ENCODE results near the gene SSH3.

The SSH3 gene

DNA sequence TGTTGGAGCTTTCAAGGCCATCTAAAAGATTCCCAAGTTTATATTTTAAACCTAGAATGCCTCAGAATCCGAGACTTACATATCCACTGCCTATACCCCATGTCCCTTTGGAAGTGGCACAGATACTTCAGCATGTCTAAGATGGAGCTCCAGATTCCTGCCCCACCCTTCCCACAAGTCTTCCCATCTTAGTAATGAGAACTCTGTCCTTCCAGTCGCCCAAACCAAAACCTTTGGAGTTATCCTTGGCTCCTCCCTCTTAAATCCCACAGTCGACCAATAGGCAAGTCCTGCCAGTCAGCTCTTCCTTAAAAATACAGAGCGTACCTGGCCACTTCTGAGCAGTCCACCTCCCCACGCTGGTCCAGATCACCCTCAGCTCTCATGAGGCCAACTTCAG, 45.7 kb downstream of the SSH3 start:
- H3K9me3 ChIP-seq (ENCODE audit: control insufficient read depth, low read length): no peaks in the 10 kb centered on the region
- H3K36me3 ChIP-seq (ENCODE audit: control insufficient read depth, insufficient read depth, low read length, severe bottlenecking): no peaks in the 10 kb centered on the region
- H3K4me1 ChIP-seq (ENCODE audit: control insufficient read depth, insufficient read depth, low read length): peaks cover 44% of the 10 kb centered on the region
- H3K9ac ChIP-seq (ENCODE audit: low read length): no peak overlapping the region
- no peak overlapping the region for H3K4me3 ChIP-seq (ENCODE audit: low read length)
- no peaks in the 10 kb centered on the region for H3K27me3 ChIP-seq (replicated peaks; ENCODE audit: control insufficient read depth, insufficient read depth, low read length)
- no peak for DNase-seq (ENCODE audit: low read depth)

DNA sequence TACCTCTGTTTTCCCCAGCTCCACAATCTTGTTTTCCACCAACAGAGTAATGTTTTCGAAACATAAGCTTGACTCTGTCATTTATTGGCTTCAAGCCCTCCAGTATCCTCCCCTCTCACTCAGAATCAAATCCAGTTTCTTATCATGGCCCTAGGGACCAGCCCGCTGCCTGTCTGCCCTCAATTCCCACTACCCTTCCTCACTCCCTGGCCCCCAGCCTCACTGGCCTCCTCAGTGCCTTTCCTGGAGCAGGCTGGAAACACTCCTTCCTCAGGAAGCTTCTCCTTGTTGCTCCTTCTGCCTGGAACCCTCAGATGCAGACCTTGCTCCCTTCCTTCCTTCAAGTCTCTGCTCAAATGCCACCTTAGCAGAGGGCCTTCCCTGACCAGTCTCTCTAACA, 46.1 kb downstream of the SSH3 start:
- no peak overlapping the region for H3K4me3 ChIP-seq (ENCODE audit: low read length)
- DNase-seq (ENCODE audit: low read depth): no peak
- H3K36me3 ChIP-seq (ENCODE audit: control insufficient read depth, insufficient read depth, low read length, severe bottlenecking): no peaks in the 10 kb centered on the region
- no peaks in the 10 kb centered on the region for H3K9me3 ChIP-seq (ENCODE audit: control insufficient read depth, low read length)
- no peak overlapping the region for H3K9ac ChIP-seq (ENCODE audit: low read length)
- H3K27me3 ChIP-seq (replicated peaks; ENCODE audit: control insufficient read depth, insufficient read depth, low read length): no peaks in the 10 kb centered on the region
- H3K4me1 ChIP-seq (ENCODE audit: control insufficient read depth, insufficient read depth, low read length): peaks cover 48% of the 10 kb centered on the region

DNA sequence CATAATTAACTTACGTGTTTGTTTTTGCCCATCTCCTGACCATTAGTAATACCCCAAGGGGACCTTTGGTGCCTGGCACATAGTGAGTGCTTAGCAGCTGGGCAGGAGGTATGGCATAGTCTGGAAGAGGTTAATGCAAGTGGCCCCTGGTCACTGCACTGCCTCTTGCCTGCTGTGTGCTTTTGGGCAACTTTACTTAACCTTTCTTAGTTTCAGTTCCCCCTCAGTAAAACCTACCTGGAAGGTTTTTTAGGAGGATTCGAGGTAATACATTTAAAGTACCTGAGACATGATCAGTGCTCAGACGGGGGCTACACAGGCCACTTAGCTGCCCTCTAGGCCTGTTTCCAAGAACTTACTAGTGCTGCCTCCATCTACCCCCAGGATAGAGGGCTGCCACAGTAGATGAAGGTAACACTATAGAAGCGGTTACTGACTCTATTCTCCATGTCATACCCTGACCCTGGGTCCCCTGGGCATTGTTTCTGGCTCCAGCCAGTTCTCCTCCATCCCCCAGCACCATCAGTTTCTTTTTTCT, 46.7 kb downstream of the SSH3 start:
- H3K9ac ChIP-seq (ENCODE audit: low read length): no peak overlapping the region
- no peak overlapping the region for H3K4me3 ChIP-seq (ENCODE audit: low read length)
- peaks cover 53% of the 10 kb centered on the region for H3K4me1 ChIP-seq (ENCODE audit: control insufficient read depth, insufficient read depth, low read length)
- H3K9me3 ChIP-seq (ENCODE audit: control insufficient read depth, low read length): no peaks in the 10 kb centered on the region
- no peaks in the 10 kb centered on the region for H3K27me3 ChIP-seq (replicated peaks; ENCODE audit: control insufficient read depth, insufficient read depth, low read length)
- H3K36me3 ChIP-seq (ENCODE audit: control insufficient read depth, insufficient read depth, low read length, severe bottlenecking): no peaks in the 10 kb centered on the region
- DNase-seq (ENCODE audit: low read depth): no peak

DNA sequence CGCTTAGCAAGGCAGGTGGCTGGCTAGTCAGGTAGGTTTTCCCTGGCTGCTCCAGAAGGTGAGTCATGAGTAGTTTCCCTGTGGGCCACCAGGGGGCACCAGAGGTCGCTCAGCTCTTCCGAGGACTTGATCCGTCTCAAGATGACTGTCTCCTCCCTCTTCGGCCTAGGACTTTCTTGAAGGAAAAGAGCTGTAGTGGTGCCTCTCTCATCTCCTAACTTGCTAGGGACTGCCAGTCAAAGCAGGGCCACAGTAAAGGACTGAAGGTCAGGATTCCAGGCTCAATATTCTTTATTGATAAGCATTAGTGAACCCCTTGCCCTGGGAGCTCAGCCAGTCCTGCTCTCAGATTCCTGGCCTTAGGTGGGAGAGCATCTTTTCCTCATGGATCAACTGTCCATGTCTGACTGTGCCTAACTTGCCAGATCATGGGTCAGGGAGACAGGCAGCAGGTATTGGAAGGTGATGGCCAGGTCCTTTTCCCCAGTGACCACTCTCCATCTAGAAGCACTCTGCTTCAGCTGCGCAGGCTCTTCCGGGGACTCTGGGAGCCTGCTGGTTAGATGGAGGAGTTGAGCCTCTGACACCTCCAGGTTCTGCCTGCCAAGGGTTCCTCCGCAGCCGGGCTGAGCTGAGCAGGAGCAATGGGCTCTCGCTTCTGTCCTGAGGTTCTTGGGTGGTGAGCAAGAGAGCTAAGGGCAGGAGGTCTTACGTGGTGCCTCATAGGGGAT, 48.1 kb downstream of the SSH3 start:
- Histone ChIP-seq H3K36me3 (ENCODE audit: control insufficient read depth, insufficient read depth, low read length, severe bottlenecking) (no peaks in the 10 kb centered on the region), H3K27me3 (replicated peaks; ENCODE audit: control insufficient read depth, insufficient read depth, low read length) (no peaks in the 10 kb centered on the region), H3K4me1 (ENCODE audit: control insufficient read depth, insufficient read depth, low read length) (peaks cover 62% of the 10 kb centered on the region), H3K4me3 (ENCODE audit: low read length) (no peak overlapping the region), H3K9ac (ENCODE audit: low read length) (peak overlapping the region; percentile 57), H3K9me3 (ENCODE audit: control insufficient read depth, low read length) (no peaks in the 10 kb centered on the region)
- peak; percentile 89 for DNase-seq (ENCODE audit: low read depth)

DNA sequence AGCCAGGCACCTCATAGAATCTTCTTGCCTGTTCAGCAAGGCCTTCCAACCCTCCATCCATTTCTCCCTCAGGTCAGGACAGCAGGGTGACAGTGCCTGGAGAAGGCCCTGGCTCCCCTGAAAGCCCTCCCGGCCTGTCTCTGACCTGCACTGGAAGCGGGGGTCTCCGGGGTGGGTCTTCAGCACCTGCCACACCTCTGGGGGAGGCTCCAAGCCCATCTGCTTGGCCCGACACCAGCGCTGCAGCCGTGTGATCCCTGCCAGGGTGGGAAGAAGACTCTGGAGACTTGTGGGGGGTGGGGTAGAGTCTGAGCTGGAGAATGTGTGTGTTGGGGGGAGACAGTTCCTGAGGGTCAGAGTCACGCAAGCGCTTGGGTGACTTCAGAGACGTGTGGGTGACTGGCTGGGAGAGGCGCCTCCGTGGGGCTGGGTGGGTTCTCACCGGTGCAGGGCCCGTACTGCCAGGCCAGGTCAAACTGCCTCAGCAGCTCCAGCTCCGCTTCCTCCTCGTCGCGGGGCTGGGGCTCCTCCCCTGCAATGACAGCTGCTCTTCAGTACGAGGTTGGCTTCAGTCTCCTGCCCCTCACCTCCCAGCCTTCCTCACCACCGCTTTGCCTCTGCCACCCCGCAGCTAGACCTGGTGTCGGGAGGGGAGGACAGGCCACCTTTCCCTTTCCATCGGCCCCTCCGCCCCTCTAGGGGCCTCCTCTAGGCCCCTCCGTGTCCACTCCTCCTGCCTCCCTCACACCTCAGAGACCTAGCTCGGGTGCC, 49.4 kb downstream of the SSH3 start:
- peak overlapping the region; percentile 98 for H3K9ac ChIP-seq (ENCODE audit: low read length)
- H3K36me3 ChIP-seq (ENCODE audit: control insufficient read depth, insufficient read depth, low read length, severe bottlenecking): no peaks in the 10 kb centered on the region
- H3K4me1 ChIP-seq (ENCODE audit: control insufficient read depth, insufficient read depth, low read length): peaks cover 68% of the 10 kb centered on the region
- no peaks in the 10 kb centered on the region for H3K9me3 ChIP-seq (ENCODE audit: control insufficient read depth, low read length)
- no peaks in the 10 kb centered on the region for H3K27me3 ChIP-seq (replicated peaks; ENCODE audit: control insufficient read depth, insufficient read depth, low read length)
- DNase-seq (ENCODE audit: low read depth): no peak
- peak overlapping the region; percentile 93 for H3K4me3 ChIP-seq (ENCODE audit: low read length)

DNA sequence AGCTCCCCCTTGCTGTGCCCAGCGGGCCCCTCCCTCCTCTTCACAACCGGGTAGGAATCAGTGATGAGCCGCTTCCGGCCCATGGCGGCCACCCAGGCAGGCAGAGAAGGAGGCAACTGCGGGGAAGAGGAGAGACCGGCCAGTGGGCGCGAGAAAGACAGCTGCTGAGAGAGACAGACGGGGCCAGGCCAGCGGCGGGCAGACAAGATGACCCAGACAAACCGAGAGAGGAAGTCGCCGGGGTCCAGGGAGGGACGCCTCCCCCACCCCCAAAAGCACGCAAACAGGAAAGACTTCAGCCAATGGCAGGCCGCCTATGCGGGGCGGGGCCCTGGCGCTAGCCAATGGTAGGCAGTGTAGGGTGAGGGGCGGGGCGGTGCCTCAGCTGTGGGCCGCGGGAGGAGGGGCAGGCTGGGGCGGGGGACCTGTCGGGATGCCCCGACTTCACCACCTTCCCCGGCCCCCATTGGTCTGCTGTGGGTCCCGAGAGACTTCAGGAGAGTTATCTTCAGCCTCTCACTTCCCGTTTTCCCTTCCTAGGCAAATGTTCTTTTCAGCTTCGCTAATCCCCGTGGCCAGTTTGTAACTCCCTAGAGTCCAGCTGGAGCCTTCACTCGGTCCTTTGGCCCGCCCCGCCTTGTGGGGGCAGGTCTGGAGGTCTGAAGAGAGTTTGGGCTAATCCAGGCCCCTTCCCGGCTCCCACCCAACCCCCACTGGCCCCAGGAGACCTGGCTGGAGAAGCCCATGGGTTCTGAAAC, 50.2 kb downstream of the SSH3 start, which contains the start of gene POLD4:
Gene POLD4, minus strand, starts transcription at position 230 of the 758 bp plus-strand sequence. Its CDS starts 147 bp downstream, at position 83.
- Histone ChIP-seq H3K36me3 (ENCODE audit: control insufficient read depth, insufficient read depth, low read length, severe bottlenecking) (no peaks in the 10 kb centered on the region), H3K27me3 (replicated peaks; ENCODE audit: control insufficient read depth, insufficient read depth, low read length) (no peaks in the 10 kb centered on the region), H3K4me1 (ENCODE audit: control insufficient read depth, insufficient read depth, low read length) (peaks cover 75% of the 10 kb centered on the region), H3K9ac (ENCODE audit: low read length) (peak within 1 kb of the TSS; percentile 98), H3K4me3 (ENCODE audit: low read length) (peak within 1 kb of the TSS; percentile 93), H3K9me3 (ENCODE audit: control insufficient read depth, low read length) (no peaks in the 10 kb centered on the region)
- DNase-seq (ENCODE audit: low read depth): peak; percentile 98

DNA sequence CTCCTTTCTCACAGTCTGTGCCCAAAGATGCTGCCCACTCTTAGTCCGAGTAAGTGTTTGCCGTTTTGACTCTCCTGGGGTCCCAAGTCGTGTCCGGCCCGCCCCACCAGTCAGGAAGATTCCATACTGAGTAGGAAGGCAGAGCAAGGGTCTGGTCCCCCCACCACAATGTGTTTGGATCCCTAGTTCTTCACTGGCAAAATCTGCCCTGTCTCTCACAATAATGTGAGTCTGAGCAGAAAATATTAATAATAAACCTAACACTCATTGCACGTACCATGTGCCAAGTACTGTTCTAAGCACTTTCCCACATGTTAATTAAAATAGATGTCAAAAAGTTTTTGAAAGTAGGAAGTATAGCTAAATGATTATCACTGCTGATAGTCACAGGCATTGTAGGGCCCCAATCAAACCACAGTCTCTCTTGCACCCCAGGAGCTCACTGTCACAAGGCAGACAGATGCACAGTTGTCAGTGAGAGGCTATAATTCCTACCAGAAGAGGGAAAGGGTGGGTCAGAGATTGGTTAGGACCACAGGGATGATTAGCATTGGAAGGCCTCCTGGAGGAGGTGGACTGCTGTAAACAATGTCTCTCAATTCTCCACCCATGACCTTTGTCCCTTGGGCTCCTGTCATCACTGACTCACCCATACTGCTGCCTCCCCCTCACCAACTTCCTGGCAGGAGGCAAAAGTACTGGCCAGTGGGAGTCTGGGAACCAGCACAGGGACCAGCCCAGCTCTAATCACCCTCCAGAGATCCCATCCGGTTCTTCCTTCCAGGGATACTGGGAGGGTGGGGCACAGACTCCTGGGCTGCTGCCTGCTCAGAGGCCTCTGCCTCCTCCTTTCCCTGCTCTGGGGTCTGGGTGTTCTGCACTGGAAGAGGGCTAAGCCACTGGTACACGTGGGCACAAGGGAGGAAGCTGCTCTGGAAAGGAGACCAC, 51.0 kb downstream of the SSH3 start:
- Histone ChIP-seq H3K4me3 (ENCODE audit: low read length) (peak overlapping the region; percentile 75), H3K36me3 (ENCODE audit: control insufficient read depth, insufficient read depth, low read length, severe bottlenecking) (no peaks in the 10 kb centered on the region), H3K9me3 (ENCODE audit: control insufficient read depth, low read length) (no peaks in the 10 kb centered on the region), H3K27me3 (replicated peaks; ENCODE audit: control insufficient read depth, insufficient read depth, low read length) (no peaks in the 10 kb centered on the region), H3K4me1 (ENCODE audit: control insufficient read depth, insufficient read depth, low read length) (peaks cover 67% of the 10 kb centered on the region), H3K9ac (ENCODE audit: low read length) (peak overlapping the region; percentile 98)
- DNase-seq (ENCODE audit: low read depth): peak; percentile 82

DNA sequence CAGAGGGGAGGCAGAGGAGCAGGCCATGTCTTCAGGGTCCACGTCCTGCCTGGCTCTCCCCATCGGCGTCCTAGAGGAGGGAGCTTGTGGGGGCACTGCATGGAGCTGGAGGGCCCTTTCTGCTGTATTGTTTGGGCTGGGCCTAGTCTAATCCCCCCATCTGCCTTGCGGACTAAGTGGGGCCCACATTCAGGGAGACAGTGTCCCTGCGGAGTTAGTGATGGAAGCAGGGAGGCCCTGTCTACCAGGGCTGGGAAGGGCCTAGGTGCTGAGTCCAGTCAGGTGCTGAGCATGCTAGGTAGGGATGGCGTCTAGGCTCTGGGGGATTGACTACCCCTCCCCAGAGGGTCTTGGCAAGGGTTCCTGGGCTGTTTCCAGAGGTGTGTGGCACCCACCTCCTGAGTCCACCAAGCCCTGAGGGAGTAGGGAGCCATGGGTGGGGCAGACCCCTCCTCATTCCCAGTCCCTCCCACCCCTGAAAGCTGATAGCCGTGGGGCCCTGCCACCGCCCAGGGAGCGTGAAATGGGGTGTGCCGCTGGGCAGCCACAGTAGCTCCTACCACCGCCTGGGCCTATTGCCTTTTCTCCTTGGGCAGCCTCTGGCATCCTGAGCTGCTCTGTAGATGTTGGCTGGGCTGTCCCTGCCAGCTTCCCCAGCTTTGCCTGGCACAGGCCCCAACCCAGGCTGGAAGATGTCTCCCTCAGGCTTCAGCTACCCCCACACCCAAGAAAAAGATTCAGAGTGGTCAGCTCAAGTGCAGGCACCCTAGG, 51.9 kb downstream of the SSH3 start:
- Histone ChIP-seq H3K36me3 (ENCODE audit: control insufficient read depth, insufficient read depth, low read length, severe bottlenecking) (no peaks in the 10 kb centered on the region), H3K9ac (ENCODE audit: low read length) (peak overlapping the region; percentile 98), H3K27me3 (replicated peaks; ENCODE audit: control insufficient read depth, insufficient read depth, low read length) (no peaks in the 10 kb centered on the region), H3K4me1 (ENCODE audit: control insufficient read depth, insufficient read depth, low read length) (peaks cover 58% of the 10 kb centered on the region), H3K9me3 (ENCODE audit: control insufficient read depth, low read length) (no peaks in the 10 kb centered on the region), H3K4me3 (ENCODE audit: low read length) (peak overlapping the region; percentile 28)
- DNase-seq (ENCODE audit: low read depth): peak; percentile 33

DNA sequence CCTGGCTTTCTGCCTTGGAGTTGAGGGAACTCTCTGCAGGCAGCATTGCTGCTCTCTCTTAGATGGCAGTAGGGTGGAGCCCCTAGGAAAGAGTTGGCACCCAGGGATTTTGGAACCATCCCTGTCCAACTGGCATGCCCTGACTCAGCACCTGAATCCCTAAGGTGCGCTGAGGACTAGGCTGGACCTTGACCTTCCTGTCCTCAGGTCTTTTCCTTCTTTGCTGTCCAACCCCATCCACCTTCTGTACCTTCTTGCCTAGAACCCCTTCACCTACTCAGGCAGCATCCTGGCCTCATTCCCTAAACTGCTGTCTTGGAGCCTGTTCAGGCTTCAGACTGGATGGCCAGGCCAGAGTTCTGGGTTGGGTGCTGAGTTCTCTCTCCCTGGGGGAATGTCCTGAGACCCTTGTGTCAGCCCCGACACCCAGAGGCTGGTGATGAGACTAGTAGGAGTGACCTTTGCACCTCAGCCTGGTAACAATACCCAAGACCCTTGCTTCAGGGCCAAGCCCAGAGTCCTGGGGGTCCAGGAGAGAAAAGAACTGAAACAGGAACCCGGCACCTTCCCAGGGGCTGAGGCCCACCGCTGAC, 52.6 kb downstream of the SSH3 start:
- Histone ChIP-seq H3K36me3 (ENCODE audit: control insufficient read depth, insufficient read depth, low read length, severe bottlenecking) (no peaks in the 10 kb centered on the region), H3K9ac (ENCODE audit: low read length) (peak overlapping the region; percentile 98), H3K4me1 (ENCODE audit: control insufficient read depth, insufficient read depth, low read length) (peaks cover 58% of the 10 kb centered on the region), H3K9me3 (ENCODE audit: control insufficient read depth, low read length) (no peaks in the 10 kb centered on the region), H3K4me3 (ENCODE audit: low read length) (no peak overlapping the region), H3K27me3 (replicated peaks; ENCODE audit: control insufficient read depth, insufficient read depth, low read length) (no peaks in the 10 kb centered on the region)
- DNase-seq (ENCODE audit: low read depth): no peak

Measured in adipocyte (in vitro differentiated cells).